Measurements from ENCODE around the gene MRPL47.

Gene MRPL47

DNA sequence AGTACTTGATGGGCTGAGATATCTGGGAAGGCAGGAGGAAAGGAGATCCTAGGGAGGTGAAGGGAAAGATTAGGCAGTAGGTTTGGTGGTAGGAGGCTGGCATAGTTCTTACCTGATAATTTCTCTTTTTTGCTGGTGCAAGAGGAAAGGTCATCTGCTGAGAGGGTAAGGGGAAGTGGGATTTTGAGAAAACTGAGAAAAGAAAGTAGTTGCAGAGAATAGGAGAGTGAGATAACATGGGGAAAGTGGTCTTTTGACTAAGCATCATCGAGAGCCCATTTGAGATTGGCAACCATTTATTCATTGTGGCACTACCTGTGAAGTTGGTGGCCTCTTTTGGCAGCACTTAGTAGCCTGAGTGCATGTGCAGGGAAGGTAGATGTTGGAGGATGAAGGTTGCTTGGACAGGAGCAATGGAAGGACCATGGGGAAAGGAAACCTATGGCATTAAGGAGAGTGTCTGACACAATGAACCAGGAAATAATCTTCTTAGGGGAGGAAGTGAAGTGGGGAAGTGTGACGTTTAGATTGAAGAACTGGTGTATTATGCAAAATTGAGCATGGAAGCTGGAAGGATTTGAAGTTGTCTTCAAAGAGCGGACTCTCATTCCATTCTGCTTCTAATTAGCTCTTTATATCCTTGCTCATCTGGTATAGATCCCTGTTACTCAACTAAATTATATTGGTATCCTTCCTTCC, 26.5 kb upstream of the MRPL47 start:
- no peak for DNase-seq (ENCODE audit: low read depth, low spot score)
- Histone ChIP-seq H3K9me3 (ENCODE audit: low read depth, low read length) (no peaks in the 10 kb centered on the region), H3K4me3 (no peak overlapping the region), H3K36me3 (ENCODE audit: insufficient read depth, low read length) (0 out of 2 replicates have a peak, but pooled peaks cover 2% of the 10 kb centered on the region), H3K9ac (ENCODE audit: insufficient read length) (no peak overlapping the region), H3K27ac (no peak overlapping the region)
- TF ChIP-seq EZH2 (IDR thresholded peaks at IDR 0.05): no peak
- no peak for TF ChIP-seq FOXP2 (optimal IDR thresholded peaks at IDR 0.05; ENCODE audit: control extremely low read depth, extremely low read length, insufficient read depth)
- TF ChIP-seq POLR2AphosphoS5 (IDR thresholded peaks at IDR 0.05; ENCODE audit: borderline replicate concordance, low read depth, low read length): no peak

DNA sequence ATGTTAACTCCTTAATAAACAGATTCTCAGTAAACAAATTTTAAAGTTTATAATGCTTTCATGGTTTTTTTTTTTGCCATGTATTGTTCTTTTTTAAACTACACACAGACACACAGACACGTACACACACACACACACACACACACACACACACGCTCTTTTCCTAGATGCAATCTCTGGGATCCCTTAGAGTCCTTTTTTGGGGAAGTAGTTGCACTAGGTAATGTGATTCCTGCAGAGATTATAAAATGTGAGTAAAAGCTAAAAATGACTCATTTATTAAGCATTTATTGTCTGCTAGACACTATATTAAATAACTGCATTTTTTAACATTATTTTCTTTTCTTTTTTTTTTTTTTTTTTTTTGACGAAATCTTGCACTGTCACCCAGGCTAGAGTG, 20.0 kb upstream of the MRPL47 start:
- DNase-seq (ENCODE audit: low read depth, low spot score): no peak
- Histone ChIP-seq H3K27ac (no peak overlapping the region), H3K4me3 (no peak overlapping the region), H3K9me3 (ENCODE audit: low read depth, low read length) (no peaks in the 10 kb centered on the region), H3K36me3 (ENCODE audit: insufficient read depth, low read length) (peaks cover 54% of the 10 kb centered on the region), H3K9ac (ENCODE audit: insufficient read length) (no peak overlapping the region)
- no peak for TF ChIP-seq EZH2 (IDR thresholded peaks at IDR 0.05)
- no peak for TF ChIP-seq POLR2AphosphoS5 (IDR thresholded peaks at IDR 0.05; ENCODE audit: borderline replicate concordance, low read depth, low read length)
- no peak for TF ChIP-seq FOXP2 (optimal IDR thresholded peaks at IDR 0.05; ENCODE audit: control extremely low read depth, extremely low read length, insufficient read depth)

GRCh38 chr3:179622023-179622422, 17.6 kb upstream of the MRPL47 start:
- no peak overlapping the region for H3K9ac ChIP-seq (ENCODE audit: insufficient read length)
- TF ChIP-seq POLR2AphosphoS5 (IDR thresholded peaks at IDR 0.05; ENCODE audit: borderline replicate concordance, low read depth, low read length) (no peak), EZH2 (IDR thresholded peaks at IDR 0.05) (no peak), FOXP2 (optimal IDR thresholded peaks at IDR 0.05; ENCODE audit: control extremely low read depth, extremely low read length, insufficient read depth) (no peak)
- no peak for DNase-seq (ENCODE audit: low read depth, low spot score)
- peaks cover 74% of the 10 kb centered on the region for H3K36me3 ChIP-seq (ENCODE audit: insufficient read depth, low read length)
- no peak overlapping the region for H3K4me3 ChIP-seq
- no peak overlapping the region for H3K27ac ChIP-seq
- no peaks in the 10 kb centered on the region for H3K9me3 ChIP-seq (ENCODE audit: low read depth, low read length)

- Histone ChIP-seq H3K9me3 (ENCODE audit: low read depth, low read length) (no peaks in the 10 kb centered on the region), H3K4me3 (no peak overlapping the region), H3K36me3 (ENCODE audit: insufficient read depth, low read length) (peaks cover 47% of the 10 kb centered on the region), H3K9ac (ENCODE audit: insufficient read length) (no peak overlapping the region), H3K27ac (peak overlapping the region; percentile 15; the same call in 1 of the 2 replicates)
- no peak for DNase-seq (ENCODE audit: low read depth, low spot score)
- TF ChIP-seq EZH2 (IDR thresholded peaks at IDR 0.05) (no peak), FOXP2 (optimal IDR thresholded peaks at IDR 0.05; ENCODE audit: control extremely low read depth, extremely low read length, insufficient read depth) (no peak), POLR2AphosphoS5 (IDR thresholded peaks at IDR 0.05; ENCODE audit: borderline replicate concordance, low read depth, low read length) (no peak)
Measured at GRCh38 chr3:179615458-179616173, 11.2 kb upstream of the MRPL47 start.

DNA sequence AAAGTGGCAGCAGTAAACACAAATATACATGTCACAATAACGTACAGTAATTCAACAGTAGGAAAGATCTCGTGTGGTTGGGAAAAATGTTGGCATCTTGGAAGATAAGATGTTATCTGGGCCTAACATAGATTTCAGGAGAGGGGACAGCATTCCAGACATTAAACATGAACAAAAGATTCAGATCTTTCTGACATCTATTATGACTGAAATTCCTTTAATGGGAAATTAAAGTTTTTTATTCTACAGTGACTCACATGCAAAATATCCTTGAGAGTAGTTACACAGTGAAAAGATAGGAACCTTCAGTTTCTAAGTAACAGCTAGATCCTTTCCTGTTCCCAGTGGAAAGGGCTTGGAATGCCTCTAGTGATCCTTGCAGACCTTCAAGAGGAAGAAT, 9.4 kb upstream of the MRPL47 start:
- Histone ChIP-seq H3K36me3 (ENCODE audit: insufficient read depth, low read length) (peaks cover 47% of the 10 kb centered on the region), H3K27ac (no peak overlapping the region), H3K9me3 (ENCODE audit: low read depth, low read length) (no peaks in the 10 kb centered on the region), H3K9ac (ENCODE audit: insufficient read length) (no peak overlapping the region), H3K4me3 (no peak overlapping the region)
- no peak for DNase-seq (ENCODE audit: low read depth, low spot score)
- no peak for TF ChIP-seq POLR2AphosphoS5 (IDR thresholded peaks at IDR 0.05; ENCODE audit: borderline replicate concordance, low read depth, low read length)
- no peak for TF ChIP-seq EZH2 (IDR thresholded peaks at IDR 0.05)
- no peak for TF ChIP-seq FOXP2 (optimal IDR thresholded peaks at IDR 0.05; ENCODE audit: control extremely low read depth, extremely low read length, insufficient read depth)

- TF ChIP-seq FOXP2 (optimal IDR thresholded peaks at IDR 0.05; ENCODE audit: control extremely low read depth, extremely low read length, insufficient read depth): no peak
- no peak for TF ChIP-seq POLR2AphosphoS5 (IDR thresholded peaks at IDR 0.05; ENCODE audit: borderline replicate concordance, low read depth, low read length)
- no peak for TF ChIP-seq EZH2 (IDR thresholded peaks at IDR 0.05)
- H3K9ac ChIP-seq (ENCODE audit: insufficient read length): no peak overlapping the region
- no peak overlapping the region for H3K27ac ChIP-seq
- no peaks in the 10 kb centered on the region for H3K9me3 ChIP-seq (ENCODE audit: low read depth, low read length)
- no peak for DNase-seq (ENCODE audit: low read depth, low spot score)
- H3K36me3 ChIP-seq (ENCODE audit: insufficient read depth, low read length): peaks cover 28% of the 10 kb centered on the region
- H3K4me3 ChIP-seq: no peak overlapping the region
Measured at GRCh38 chr3:179610066-179610465, 5.6 kb upstream of the MRPL47 start.

DNA sequence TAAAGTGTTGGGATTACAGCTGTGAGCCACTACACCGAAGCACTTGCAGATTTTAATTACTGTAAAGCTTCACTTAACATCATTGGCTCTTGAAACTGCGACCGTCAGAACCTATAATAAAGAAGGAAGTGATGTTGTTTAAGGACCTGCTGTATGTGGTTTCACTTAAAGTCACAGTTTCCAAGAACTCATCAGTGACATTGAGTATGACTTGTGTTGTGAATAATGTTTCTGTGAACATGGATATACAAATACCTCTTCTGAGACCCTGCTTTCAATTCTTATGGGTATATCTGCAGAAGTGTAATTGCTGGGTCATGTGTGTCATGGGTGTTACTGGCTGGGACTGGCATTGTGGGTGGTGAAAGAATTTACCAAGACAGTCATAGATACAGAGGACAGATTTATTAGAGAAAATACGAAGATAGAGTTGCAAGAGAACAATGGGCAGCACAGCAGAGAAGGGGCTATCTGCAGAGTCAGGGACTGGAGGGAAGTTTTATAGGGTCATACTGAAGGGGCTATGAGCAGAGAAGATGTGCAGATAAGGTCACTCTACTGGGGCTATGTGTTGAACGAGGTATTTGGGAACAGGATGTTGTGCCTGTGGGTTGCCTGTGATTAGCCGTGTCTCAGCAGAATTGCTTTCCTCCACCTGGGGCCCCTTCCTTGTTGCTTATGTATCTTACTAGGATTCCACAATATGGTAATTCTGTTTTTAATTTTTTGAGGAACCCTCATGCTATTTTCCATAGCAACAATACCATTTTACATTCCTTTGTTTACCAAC, 4.7 kb upstream of the MRPL47 start:
- DNase-seq (ENCODE audit: low read depth, low spot score): no peak
- no peak overlapping the region for H3K27ac ChIP-seq
- H3K9me3 ChIP-seq (ENCODE audit: low read depth, low read length): no peaks in the 10 kb centered on the region
- H3K4me3 ChIP-seq: no peak overlapping the region
- peaks cover 28% of the 10 kb centered on the region for H3K36me3 ChIP-seq (ENCODE audit: insufficient read depth, low read length)
- H3K9ac ChIP-seq (ENCODE audit: insufficient read length): no peak overlapping the region
- TF ChIP-seq FOXP2 (optimal IDR thresholded peaks at IDR 0.05; ENCODE audit: control extremely low read depth, extremely low read length, insufficient read depth) (no peak), POLR2AphosphoS5 (IDR thresholded peaks at IDR 0.05; ENCODE audit: borderline replicate concordance, low read depth, low read length) (no peak), EZH2 (IDR thresholded peaks at IDR 0.05) (no peak)

DNA sequence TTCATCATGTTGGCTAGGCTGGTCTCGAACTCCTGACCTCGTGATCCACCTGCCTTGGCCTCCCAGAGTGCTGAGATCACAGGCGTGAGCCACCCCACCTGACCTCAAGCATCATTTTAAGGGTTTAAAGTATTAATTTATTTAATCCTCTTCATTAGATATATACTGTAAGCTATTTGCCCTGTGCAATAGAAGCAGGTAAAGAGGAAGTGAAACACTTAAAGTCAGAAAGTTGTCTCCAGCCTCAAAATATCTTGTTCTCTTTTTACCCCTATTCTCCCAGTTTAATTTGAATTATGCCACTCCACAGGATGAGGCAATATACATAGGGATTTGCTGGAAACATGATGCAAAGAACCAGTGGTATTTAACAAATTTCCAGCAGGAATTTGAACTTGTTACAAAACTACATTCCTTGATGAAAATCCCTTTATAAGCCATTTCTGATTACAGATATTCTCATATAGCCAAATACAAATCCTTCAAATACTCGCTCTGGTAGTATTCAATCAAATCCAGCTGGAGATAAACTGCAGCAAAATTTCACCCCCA, 2.2 kb upstream of the MRPL47 start:
- TF ChIP-seq POLR2AphosphoS5 (IDR thresholded peaks at IDR 0.05; ENCODE audit: borderline replicate concordance, low read depth, low read length) (no peak), EZH2 (IDR thresholded peaks at IDR 0.05) (no peak)
- Histone ChIP-seq H3K9ac (ENCODE audit: insufficient read length) (no peak overlapping the region), H3K9me3 (ENCODE audit: low read depth, low read length) (no peaks in the 10 kb centered on the region), H3K27ac (no peak overlapping the region), H3K36me3 (ENCODE audit: insufficient read depth, low read length) (peaks cover 24% of the 10 kb centered on the region), H3K4me3 (no peak overlapping the region)
- no peak for DNase-seq (ENCODE audit: low read depth, low spot score)

All from SK-N-MC (cell line).